KOPT-K1 (cell line): Measurements from ENCODE around the gene NTMT2.

Source experiments
- H3K27ac ChIP-seq: fragments of 200-600 bp; sonication (generic); 2 replicates; pipeline ENCODE4 v1.5.1; 2016; ENCODE audit warnings: antibody characterized with exemption, mild to moderate bottlenecking, low read depth, low read length; ENCODE audit not compliant: poor library complexity, severe bottlenecking
- H3K36me3 ChIP-seq: fragments of 200-600 bp; sonication (generic); 2 replicates; pipeline ENCODE4 v1.5.1; 2017; ENCODE audit warnings: antibody characterized with exemption, mild to moderate bottlenecking, low read length, moderate library complexity; ENCODE audit not compliant: insufficient read depth
- H3K9me3 ChIP-seq: fragments of 200-600 bp; sonication (generic); 2 replicates; pipeline ENCODE4 v1.5.1; 2017; ENCODE audit warnings: antibody characterized with exemption, low read length, mild to moderate bottlenecking; ENCODE audit not compliant: insufficient read depth, poor library complexity, severe bottlenecking

The NTMT2 gene

GRCh38 chr1:170213596-170213995 lies 67.8 kb downstream of the NTMT2 start:
- H3K27ac ChIP-seq: no peak overlapping the region
- no peaks in the 10 kb centered on the region for H3K36me3 ChIP-seq
- no peaks in the 10 kb centered on the region for H3K9me3 ChIP-seq

DNA sequence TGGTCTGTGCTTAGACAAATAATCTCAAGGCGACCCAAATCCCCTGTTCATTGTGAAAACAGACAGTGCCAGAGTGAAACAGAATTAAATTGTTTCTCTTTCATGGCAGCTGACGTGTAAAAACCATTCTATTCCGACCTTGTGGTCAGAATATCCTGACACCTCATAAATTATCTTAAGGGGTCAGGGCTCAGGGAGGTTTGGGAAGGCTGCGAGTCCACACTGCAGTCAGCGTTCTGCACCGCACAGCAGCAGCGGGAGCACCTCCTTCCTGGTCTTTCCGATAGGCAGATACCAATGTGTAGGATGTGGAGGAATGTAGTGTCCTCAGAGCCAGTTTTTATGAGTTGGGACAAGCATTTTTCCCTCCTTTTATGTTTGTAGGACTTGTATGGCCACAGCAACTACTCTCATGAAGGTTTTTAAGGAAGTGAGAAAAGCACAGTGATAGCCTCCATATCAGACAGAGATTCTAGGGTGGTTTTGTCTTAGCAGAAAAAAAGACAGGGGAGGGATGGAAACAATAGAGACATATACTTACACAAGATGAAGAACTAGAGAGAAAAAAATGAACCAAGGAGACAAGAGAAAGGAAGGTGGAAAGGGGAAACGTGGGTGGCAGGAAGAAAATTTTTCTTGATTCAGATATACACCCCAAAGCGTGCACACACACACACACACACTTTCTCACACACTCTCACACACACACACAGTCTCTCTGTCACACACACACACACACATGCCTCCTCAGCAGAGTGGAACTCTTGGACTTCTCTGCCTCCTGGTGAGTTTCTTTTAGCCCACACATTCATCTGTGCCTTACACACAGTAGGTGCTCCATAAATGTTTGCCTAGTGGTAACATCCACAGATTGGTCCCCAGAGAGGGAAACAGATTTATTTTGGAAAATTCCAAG lies 68.6 kb downstream of the NTMT2 start:
- H3K36me3 ChIP-seq: no peaks in the 10 kb centered on the region
- no peak overlapping the region for H3K27ac ChIP-seq
- no peaks in the 10 kb centered on the region for H3K9me3 ChIP-seq

DNA sequence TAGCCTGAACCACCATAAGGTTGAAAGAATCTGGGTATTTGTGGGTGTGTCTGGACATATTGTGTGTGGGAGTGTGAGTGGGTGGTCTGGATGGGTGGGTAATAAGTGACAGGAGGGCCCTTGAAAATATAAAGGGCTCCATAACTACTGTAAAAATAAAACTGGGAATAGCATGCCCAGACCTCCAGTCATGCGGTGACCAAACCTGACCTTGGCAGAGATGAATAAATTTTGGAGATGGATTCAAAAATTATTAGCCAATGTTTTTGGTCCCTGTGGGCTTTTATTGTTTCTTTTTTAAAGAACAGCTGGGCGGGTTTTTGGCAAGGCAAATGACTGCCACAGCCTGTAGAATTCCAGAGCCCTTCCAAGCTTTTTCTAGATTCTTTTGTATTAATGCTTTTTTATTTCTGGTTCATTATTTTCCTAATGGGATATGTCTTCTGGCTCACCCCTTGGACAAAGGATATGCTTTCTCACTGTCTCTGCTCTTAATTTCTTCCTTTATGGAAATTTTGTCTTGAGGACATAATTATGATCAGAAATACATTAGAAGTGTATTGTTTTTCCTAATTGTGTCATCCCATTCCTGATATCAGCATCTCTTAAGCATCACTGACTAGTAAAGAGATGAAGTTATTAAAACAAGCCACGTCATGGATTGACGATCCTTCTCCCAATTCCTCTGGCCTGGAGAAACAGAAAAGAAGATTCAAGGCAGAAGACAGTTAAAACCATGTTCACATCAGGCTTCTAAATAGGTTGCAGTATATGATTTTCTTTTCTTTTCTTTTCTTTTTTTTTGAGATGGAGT lies 69.5 kb downstream of the NTMT2 start:
- H3K9me3 ChIP-seq: no peaks in the 10 kb centered on the region
- H3K36me3 ChIP-seq: no peaks in the 10 kb centered on the region
- no peak overlapping the region for H3K27ac ChIP-seq

GRCh38 chr1:170217517-170218256 lies 71.9 kb downstream of the NTMT2 start:
- Histone ChIP-seq H3K9me3 (no peaks in the 10 kb centered on the region), H3K27ac (no peak overlapping the region), H3K36me3 (no peaks in the 10 kb centered on the region)

- H3K27ac ChIP-seq: no peak overlapping the region
- H3K36me3 ChIP-seq: no peaks in the 10 kb centered on the region
- H3K9me3 ChIP-seq: no peaks in the 10 kb centered on the region
Observed at GRCh38 chr1:170218257-170218650, 72.5 kb downstream of the NTMT2 start.
